Head of caudate nucleus (tissue), 42 donors: ENCODE results near the gene LMNB1.
"Not testable (repeated sequence)": the region's sequence is repeated elsewhere in the genome, so short reads cannot be mapped to it uniquely, and the experiment has no call there.

ENCODE experiments used
- DNase-seq, 42 donors: peaks; one replicate each; pipeline versions ENCODE4 v3.0.0 to v3.0.0-alpha.2; 2020 to 2021; ENCODE audit warnings: mixed read lengths in 7 of 42
- intact Hi-C: fragments of 100-400 bp; cut with DNase I; formaldehyde crosslinking; loops from one replicate; pipeline ENCODE4 v1.15.0; 2022

The LMNB1 gene

DNA sequence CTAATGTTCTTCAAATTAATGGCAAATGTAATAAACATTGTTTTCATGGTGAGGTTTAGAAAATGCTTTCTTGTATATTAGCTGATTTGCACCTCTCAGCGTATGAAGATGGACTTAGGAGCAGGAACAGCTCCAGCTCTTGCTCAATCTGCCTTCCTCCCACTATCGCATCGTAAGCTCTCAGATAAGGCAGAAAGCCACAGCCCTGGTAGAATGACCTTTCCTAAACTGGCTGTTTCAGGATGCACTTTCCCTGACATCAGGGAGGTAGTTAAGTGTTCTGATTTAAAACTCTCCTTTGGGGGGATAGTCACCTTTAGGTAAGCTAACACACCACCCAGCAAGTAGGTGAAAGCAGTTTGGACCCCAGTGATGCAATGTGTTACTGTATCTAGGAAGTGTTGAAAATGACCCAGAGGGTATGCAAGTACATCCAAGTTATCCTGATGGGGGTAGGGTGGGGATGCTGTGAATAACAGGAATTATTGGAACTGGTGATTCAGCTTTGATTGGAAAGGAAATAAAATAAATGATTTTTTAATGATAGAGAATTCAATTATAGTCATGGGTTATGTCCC lies 72.3 kb downstream of the LMNB1 start:
- intact Hi-C loops = no loop called here
- DNase-seq = no peak

DNA sequence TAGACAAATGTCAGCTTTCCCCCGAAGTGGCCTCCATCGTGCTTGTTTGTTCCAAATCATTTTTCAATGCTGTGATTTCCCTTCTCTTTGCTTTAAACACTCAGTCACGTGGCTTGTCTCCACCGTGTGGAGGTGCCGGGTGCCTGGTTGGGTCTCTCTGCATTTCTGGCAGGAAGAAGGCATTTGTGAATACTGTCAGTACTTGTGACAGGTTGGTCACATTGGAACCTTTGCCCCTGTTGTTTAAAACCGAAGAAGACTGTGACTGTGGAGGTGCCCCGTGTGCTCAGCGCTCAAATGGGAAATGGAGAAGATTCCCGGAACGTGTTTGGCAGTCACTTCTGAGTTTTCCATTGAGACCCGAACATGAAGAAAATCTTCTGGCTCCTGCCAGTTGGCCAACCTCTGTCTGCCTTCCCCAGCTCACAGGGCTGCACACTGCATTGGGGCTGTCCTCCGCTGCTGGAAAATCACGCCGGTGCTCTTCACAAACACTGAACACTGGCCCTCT lies 74.6 kb downstream of the LMNB1 start:
- intact Hi-C loops = no loop called here
- peak in 2 of 42 donors; percentile 18 to 60 for DNase-seq

DNA sequence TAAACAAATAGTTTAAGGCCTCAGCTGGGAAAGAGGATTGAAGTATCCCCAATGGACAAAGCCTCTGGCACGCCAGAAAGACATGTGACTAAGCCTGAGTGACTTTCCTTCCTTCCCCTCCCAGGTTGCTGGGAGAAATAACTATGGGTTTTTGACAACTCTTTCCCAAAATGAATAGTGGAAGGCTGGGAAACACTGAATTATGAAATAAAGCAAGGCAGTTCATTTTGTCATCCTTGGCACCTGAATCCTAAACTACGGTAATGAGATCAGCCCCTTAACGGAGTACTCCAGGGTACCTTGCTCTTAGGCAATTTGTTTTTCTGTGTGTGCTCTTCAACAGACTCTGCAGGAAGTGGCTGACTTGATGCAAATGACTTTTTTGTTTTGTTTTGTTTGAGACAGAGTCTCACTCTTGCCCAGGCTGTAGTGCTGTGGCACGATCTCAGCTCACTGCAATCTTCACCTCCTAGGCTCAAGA lies 75.2 kb downstream of the LMNB1 start:
- DNase-seq = no peak
- intact Hi-C loops = no loop called here

GRCh38 chr5:126852841-126853271 lies 75.9 kb downstream of the LMNB1 start:
- intact Hi-C loops = no loop called here
- no peak for DNase-seq

DNA sequence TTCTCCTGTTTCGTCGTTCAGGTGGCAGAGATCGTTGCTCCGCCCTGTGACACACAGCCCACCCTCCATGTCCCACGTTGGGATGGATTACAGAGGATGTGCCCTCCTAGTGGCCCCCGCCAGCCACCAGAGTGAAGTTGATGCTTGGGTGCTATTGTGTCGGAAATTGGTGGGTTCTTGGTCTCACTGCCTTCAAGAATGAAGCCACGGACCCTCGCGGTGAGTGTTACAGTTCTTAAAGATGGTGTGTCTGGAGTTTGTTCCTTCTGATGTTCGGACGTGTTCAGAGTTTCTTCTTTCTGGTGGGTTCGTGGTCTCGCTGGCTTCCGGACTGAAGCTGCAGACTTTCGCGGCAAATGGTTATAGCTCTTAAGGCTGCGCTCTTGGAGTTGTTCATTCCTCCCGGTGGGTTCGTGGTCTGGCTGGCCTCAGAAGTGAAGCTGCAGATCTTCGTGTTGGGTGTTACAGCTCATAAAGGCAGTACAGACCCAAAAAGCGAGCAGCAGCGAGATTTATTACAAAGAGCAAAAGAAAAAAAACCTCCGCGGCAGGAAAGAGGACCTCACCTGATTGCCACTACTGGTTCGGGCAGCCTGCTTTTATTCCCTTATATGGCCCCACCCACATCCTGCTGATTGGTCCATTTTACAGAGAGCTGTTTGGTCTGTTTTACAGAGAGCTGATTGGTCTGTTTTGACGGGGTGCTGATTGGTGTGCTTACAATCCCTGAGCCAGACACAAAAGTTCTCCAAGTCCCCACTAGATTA lies 76.8 kb downstream of the LMNB1 start:
- DNase-seq, intact Hi-C loops: not testable (repeated sequence)

DNA sequence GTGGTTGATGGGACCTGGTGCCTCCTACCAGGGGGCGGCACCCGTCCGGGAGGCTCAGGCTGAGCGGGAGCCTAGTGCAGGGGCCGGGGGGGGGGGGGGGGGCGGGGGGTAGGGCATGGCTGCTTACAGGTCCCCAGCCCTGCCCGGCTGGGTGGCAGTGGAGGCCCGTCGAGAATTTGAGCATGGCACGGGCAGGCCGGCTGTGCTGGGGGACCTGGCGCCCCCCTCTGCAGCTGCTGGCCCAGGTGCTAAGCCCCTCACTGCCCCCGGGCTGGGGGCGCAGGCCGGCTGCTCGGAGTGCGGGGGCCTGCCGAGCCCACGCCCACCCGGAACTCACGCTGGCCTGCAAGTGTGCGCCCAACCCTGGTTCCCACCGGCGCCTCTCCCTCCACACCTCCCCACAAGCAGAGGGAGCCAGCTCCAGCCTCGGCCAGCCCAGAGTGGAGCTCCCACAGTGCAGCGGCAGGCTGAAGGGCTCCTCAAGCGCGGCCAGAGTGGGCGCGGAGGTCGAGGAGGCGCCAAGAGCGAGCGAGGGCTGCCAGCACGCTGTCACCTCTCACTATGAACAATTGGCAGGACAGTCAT lies 77.7 kb downstream of the LMNB1 start:
- intact Hi-C loops = no loop called here
- DNase-seq = no peak

GRCh38 chr5:126855266-126855665 lies 78.3 kb downstream of the LMNB1 start:
- intact Hi-C loops = no loop called here
- DNase-seq = no peak

- DNase-seq = peak in 3 of 42 donors; percentile 6 to 57 (median 17)
- intact Hi-C loops = no loop called here
Measured at GRCh38 chr5:126857472-126858410, 80.8 kb downstream of the LMNB1 start.

GRCh38 chr5:126858441-126858840 lies 81.5 kb downstream of the LMNB1 start:
- intact Hi-C loops = no loop called here
- DNase-seq = no peak

DNA sequence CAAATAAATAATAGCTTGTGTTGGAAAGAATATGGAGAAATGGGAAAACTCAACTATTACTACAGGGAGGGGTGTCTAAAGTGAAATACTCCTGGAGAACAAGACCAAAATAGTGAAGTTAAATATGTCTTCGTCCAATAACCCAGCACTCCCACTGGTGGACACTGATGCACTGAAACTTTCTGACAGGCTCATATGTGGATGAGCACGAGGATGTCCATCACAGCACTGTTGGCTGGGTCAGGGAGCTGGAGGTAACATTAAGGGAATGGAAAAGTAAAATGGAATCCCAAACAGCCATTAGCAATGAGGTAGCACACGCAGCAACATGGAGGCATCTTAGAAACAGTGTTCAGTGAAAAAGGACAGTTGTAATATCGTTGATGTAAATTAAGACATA lies 86.5 kb downstream of the LMNB1 start:
- DNase-seq = no peak
- intact Hi-C loops = no loop called here

DNA sequence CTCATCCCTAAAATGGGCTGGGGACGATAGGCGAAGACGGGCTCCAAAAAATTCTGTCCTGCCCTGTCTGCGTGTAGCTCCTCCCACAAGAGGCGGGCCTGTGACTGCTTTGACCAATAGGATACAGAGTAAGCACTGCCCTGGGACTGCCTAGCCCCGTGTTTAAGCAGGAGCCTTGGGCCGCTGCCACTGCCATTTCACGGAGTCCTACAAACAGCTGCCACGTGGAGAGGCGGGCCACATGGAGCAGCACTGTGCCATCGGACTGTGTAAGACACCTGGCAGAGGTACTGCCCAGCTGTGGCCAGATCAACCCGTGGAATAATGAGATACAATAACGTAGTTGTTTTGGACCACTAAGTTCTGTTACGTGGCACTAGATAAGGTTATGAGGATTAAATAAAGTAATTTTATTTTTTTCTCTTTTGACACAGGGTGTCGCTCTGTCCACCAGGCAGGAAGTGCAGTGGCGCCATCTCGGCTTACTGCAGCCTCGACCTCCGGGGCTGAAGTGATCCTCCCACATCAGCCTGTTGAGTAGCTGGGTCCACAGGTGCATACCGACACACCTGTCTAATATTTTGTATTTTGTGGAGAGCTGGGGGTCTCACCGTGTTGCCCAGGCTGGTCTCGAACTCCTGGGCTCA lies 87.2 kb downstream of the LMNB1 start:
- intact Hi-C loops = no loop called here
- no peak for DNase-seq

DNA sequence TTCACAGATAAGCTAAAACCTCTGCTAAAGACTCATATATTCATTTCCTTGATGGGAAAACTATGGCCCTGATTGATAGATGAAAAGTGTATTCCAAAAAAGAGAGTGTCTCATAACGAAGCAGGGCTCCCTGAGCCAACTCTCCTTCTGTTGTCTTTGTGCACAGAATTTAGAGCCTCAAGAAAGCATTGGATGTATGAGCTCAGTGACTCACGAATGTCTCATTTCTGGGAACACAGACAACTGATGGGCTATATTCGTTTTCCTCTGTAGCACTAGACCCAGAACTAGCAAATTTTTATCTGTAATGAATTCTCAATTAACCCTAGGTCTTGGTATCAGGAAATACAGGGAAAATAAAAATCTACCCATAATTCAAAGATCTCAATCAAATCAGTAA lies 88.4 kb downstream of the LMNB1 start:
- intact Hi-C loops = no loop called here

GRCh38 chr5:126866851-126867636 lies 90.1 kb downstream of the LMNB1 start:
- intact Hi-C loops = no loop called here
- DNase-seq = peak in 1 of 42 donors; percentile 42

More for the DNA sequence above, 88.4 kb downstream of the LMNB1 start:
- DNase-seq = peak in 1 of 42 donors; percentile 59

- peak in 1 of 42 donors; percentile 33 for DNase-seq
- intact Hi-C loops = no loop called here
Measured at GRCh38 chr5:126868338-126869004, 91.5 kb downstream of the LMNB1 start.

GRCh38 chr5:126869005-126869451 lies 92.1 kb downstream of the LMNB1 start:
- peak in 32 of 42 donors; percentile 22 to 70 (median 43) for DNase-seq
- intact Hi-C loops = no loop called here

GRCh38 chr5:126871441-126871840 lies 94.5 kb downstream of the LMNB1 start:
- intact Hi-C loops = no loop called here
- peak in 1 of 42 donors; percentile 27 for DNase-seq
